HG03039 (cell line): ENCODE measurements around the gene PNMT.

Experiments used
- ATAC-seq: cut with Tn5 transposase; IDR thresholded peaks from one replicate; pipeline ENCODE4 v1.9.1; 2021; ENCODE audit warnings: mild to moderate bottlenecking, moderate library complexity; ENCODE audit not compliant: unreplicated experiment

The PNMT gene

GRCh38 chr17:39669897-39670735, 1.9 kb downstream of the PNMT start:
- ATAC-seq = no peak

DNA sequence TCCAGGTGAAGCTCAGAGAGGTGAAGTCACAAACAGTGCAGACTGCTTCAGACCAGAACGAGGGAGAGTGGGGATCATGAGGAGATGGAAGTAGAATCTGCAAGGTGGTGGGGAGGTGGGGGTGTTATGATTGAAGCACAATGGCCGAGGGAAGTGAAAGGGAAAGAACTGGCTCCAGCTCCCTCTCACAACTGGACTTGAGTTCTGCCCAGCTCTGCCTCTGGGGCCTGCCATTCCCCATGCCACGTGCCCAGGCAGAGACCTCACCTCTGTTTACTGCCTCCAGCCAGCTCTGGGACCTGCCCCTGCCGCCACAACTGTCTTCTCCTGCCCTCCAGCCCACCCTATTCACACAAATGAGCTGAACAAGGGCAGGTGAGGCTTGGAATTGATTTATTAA, 2.5 kb downstream of the PNMT start:
- ATAC-seq = no peak

DNA sequence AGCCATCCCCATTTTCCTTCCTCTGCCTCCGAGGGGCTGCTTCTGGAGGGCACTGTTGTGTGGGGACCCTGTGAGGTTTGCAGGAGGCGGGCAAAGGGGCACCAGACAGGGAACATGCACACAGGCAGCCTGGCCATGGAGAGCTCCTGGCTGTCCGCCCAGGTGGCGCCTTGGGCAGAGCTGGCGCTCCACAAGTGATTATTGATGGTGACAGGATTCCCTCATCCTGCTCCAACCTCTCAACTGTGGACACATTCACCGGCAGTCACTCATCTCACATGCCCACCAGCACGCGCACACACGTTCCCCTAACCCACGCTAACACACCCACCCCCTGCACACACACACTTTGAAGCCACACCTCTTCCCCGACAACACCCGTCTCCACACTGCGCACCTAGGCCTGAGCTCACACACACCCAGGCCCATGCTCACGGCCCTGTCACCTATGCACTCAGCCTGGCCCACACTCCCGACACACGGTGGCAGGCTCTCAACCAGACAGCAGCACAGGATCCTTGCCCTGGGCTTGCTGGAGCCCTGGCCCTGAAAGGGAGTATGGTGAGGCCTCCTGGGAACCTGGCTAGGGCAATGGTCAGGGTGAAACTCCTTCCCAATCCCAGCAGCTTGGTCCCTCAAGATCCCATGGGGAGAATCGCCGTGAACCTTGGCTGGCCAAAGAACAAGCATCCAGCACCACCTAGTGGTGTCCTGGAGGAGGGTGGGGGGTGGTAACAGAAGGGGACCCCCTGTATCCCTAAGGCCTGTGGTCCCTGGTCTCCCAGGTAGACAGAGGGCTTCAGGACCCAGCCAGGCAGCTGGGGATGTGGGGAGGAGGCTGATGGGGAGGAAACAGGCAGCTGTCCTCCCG, 3.6 kb downstream of the PNMT start:
- ATAC-seq = no peak

GRCh38 chr17:39672522-39673334, 4.5 kb downstream of the PNMT start:
- no peak for ATAC-seq

GRCh38 chr17:39673335-39674081, 5.3 kb downstream of the PNMT start:
- ATAC-seq = no peak

GRCh38 chr17:39674179-39674578, 5.9 kb downstream of the PNMT start:
- ATAC-seq = no peak

DNA sequence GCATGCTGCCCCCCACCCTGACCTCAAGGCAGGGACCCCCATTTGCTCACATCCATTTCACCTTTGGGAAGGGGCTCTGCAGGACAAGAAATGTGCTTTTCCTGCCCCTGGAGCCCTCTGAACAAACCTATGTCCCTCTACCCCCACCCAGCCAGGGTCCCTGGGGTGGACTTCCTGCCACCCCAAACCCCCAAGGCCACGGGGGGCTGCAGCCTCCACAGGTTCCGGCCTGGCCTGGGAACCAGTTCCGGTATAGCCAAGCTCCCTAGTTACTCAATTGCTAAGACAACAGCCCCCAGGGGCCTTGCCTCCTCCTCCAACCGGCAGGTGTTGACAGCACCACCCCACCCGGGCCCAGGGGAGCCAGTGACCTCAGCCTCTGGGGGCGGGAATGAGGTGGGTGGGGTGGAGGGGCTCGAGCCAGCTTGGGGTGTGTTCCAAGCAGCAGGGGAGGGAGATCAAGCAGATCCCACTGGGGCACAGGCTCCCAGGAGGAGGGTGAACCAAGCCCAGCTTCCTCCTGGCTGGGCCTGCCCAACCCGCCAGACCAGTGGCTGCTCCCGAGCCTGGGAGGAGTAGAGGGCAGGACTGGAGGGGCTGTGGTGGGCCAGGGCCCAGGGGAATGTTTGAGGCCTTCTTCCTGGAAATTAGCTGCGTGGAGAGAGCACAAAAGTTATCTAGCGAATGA, 6.6 kb downstream of the PNMT start:
- no peak for ATAC-seq

DNA sequence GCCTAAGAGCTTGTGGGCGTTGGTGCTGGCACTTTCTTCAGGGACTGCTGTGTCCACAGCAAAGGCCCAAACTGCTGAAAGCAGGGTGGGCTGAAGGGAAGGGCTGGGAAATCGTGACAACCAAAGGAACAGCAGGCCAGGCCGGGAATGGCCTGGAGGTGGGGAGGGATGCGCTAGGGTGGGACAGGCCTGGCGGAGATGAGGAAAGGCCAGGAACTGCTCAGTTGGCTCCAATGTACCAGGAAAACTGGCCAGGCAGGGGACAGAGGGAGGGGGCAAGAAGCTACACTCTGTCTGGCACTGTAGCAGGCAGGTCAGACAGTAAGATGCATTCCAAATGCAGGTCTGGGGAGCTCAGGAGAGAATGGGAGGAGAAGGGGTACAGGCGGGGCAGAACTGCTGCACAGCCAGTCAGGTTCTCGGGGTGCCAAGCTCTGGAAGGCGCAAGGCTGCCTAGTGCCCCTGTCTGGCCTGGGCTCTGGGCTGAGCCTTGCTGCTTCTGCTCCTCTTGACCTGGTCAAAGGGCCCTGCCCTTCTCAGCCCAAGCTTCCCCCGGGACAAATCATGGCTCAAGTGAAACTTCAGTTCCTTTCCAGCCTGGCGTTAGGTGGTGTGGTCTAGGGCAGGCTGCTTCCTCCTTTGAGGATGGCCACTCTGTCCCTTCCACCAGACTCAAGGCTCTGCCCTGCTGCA, 7.3 kb downstream of the PNMT start:
- ATAC-seq = no peak

GRCh38 chr17:39676198-39676819, 8.1 kb downstream of the PNMT start:
- no peak for ATAC-seq

DNA sequence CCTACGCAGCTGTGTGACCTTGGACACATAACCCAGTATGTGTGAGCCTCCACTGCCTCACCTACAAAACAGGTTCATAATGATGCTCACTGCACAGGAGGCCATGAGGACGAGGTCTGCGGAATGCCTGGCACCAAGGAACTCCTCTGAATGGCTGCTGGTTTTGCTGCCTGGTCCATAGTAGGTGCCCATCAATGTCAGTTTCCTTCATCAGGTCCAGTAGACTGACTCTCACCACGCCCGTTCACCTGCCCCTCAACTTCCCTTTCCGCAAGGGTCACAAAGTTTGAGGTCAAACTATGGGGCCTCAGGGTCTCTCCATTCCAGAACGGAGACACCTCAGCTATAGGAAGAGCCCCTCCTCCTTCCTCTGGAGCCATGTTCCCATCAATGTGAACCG, 8.8 kb downstream of the PNMT start:
- ATAC-seq = no peak

- no peak for ATAC-seq
Observed at GRCh38 chr17:39677542-39678339, 9.5 kb downstream of the PNMT start.

GRCh38 chr17:39678340-39679116, 10.3 kb downstream of the PNMT start:
- no peak for ATAC-seq

- ATAC-seq = no peak
Observed at GRCh38 chr17:39679521-39680192, 11.4 kb downstream of the PNMT start.

- ATAC-seq = no peak
Observed at GRCh38 chr17:39683295-39683939, 15.2 kb downstream of the PNMT start.

DNA sequence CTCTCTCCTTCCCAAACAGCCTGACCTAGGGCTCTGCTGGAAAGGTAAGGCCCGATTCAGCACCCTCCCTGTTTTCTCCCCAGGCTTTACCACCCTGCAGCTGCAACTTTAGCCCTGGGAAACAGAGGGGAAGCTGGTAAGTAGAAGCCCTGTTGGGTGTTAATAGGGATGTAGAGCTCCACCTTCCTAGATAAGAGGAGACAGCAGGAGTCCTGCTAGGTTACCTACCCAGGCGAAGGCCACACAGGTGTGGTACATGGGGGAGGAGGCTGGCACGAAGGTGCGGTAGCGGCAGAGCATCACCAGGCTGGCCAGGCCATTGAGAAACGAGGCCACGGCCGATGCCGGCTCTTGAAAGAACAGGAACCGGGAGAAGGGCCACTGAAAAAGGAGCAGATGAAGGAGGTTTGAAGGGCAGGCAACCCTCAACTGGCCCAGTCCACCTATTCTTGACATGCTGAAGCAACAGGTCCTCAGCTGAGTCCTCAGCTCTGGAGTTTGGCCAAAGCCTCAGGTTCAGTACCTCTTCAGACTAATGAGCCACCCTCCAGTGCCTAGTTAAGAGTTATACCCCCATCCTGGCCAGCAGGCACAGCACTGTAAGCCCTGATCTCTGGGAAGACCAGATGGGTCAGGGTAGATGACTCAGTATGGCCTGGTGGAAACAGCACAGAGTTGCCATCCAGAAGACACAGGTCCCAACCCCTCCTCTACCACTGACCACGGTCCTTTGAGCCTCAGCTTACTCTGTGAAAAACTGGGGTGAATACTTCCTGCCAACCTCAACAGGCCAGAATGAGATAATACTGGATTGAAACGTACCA, 16.3 kb downstream of the PNMT start:
- no peak for ATAC-seq
